HEK293 (cell line): Measurements from ENCODE around the gene GNB3.

Experiments used
- CTCF ChIP-seq: fragments of 450-650 bp; formaldehyde crosslinking; IDR thresholded peaks from 2 replicates; pipeline ENCODE4 v1.5.1; 2016; ENCODE audit warnings: missing biosample characterization, missing genetic modification characterization
- KLF9 ChIP-seq: fragments of 450-650 bp; formaldehyde crosslinking; IDR thresholded peaks from 2 replicates; pipeline ENCODE4 v1.5.1; 2016; ENCODE audit warnings: missing biosample characterization, missing genetic modification characterization, low read depth
- RBAK ChIP-seq: fragments of 450-650 bp; formaldehyde crosslinking; IDR thresholded peaks from 2 replicates; pipeline ENCODE4 v1.5.1; 2016; ENCODE audit warnings: missing biosample characterization, missing genetic modification characterization
- ZBTB8A ChIP-seq: fragments of 450-650 bp; formaldehyde crosslinking; IDR thresholded peaks from 2 replicates; pipeline ENCODE4 v1.5.1; 2016; ENCODE audit warnings: missing biosample characterization, missing genetic modification characterization
- ZNF146 ChIP-seq: fragments of 450-650 bp; formaldehyde crosslinking; IDR thresholded peaks from 2 replicates; pipeline ENCODE4 v1.5.1; 2016; ENCODE audit warnings: missing biosample characterization, missing genetic modification characterization
- ZNF350 ChIP-seq: fragments of 450-650 bp; formaldehyde crosslinking; IDR thresholded peaks from 2 replicates; pipeline ENCODE4 v1.5.0; 2017; ENCODE audit warnings: missing biosample characterization, mild to moderate bottlenecking, missing genetic modification characterization
- ZNF521 ChIP-seq: fragments of 450-650 bp; formaldehyde crosslinking; IDR thresholded peaks from 2 replicates; pipeline ENCODE4 v1.5.1; 2017; ENCODE audit warnings: missing biosample characterization, mild to moderate bottlenecking, missing genetic modification characterization

- TF ChIP-seq ZNF521 (tag by site-specific recombination) (no peak), ZNF146 (tag by site-specific recombination) (no peak), ZBTB8A (tag by site-specific recombination) (no peak), KLF9 (no peak), CTCF (tag by site-specific recombination) (no peak), ZNF350 (tag by site-specific recombination) (no peak), RBAK (no peak)
Observed at GRCh38 chr12:6834873-6835272, 5.9 kb upstream of the GNB3 start.
